ENCODE data around the gene TTC38.
A peak's percentile ranks its signal among the peaks of the same experiment; 100 is the strongest.
"Not testable (repeated sequence)": the region's sequence is repeated elsewhere in the genome, so short reads cannot be mapped to it uniquely, and the experiment has no call there.

Gene TTC38

DNA sequence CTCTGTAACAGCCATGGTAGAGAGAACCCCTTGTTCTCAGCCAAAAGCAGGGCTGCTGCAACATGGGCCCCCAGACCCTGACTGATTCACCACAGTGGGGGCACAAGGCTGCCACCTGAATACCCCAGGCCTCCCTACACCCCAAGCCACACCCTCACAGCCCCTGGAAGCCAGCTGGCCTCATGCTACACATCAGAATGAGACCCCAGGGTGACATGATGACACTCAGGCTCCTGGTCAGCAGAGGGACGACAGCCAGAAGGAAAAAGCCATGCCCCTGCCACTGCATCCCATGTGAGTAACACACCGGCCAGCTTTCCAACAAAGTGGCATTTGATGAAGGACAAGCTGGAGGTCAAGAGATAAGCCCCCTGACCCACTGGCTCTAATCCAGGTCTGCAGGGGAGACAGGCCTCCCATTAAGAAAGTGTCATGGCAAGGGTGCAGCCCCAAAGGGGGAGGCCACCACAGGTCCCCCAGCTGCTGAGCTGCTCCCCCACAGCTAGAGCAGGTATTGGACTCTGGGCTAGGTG, 20.3 kb upstream of the TTC38 start:
- DNase-seq: no peak

DNA sequence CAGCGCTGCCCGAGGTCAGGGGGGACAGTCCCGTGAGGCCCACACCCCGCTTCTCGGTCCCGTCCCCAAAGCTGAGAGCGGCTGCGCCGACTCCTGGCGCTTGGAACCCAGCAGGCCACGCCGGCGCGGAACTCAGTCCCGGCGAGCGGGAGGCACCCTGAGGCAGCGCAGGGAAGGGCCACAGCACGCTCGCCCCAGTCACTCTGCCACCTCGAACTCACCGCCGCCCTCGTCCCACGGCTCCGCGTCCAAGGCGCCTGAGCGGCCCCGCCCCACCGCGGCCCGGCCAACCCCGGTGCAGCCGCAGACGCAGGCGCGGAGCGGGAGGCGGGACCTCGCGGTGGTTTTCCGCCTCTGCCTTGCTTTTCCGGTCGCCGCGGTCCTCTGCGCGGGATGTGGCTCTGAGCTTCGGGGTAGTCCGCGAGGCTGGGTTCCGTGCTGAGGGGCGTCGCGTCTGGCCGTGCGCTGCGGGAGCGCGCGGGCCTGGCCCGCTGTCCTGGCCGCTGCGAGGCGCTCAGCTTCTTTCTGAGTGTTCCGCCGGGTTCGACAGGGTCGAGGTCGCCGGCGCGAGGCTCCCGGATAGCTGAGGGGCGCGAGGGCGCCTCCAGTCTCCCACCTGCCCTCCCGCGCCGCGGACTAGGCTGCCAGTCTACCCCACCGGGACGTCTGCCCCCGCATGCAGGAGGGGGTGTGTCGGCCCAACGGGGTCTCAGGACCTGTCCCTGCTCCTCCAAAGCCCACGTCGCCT, 17.6 kb upstream of the TTC38 start, which contains the start of gene CDPF1:
CDPF1 (minus strand) TSS at position 259 of the 748 bp plus-strand sequence. CDS start 2,009 bp downstream, outside the sequence.
- DNase-seq: peak; percentile 87

DNA sequence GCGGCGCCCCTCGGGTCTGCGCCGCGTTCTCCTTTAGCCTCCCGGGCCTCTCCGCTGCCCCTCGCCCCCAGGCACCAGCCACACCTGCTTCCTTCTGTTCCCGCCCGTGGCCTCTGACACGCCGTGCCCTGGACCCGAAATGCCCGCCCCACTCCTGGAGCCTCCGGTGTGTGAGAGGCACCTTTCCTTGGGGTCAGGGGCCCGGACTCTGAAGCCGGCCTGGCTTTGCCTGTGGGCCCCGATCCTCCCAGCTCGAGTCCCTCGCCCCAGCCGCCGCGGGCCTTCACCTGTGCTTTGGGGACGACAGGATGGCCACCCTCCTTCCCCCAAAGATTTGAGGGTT, 17.1 kb upstream of the TTC38 start:
- DNase-seq: no peak

DNA sequence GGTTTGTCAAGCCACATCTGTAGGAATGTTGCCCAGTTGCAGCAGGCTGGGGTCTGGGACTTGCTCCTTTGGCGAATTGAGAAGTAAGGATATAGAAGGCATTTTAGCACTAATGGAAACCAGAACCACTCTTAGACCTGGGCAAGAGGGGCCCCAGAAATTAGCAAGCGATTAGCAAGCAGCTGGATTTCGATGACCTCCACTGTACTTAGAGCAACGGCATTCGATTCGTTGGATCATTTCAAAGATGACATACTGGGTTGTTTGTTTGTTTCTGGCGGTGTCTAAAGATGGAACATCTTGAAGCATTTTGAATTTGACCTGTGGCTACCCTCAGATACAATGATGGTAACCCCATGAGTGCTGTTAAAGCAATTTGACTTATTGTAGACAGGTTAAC, 16.5 kb upstream of the TTC38 start:
- no peak for DNase-seq

DNA sequence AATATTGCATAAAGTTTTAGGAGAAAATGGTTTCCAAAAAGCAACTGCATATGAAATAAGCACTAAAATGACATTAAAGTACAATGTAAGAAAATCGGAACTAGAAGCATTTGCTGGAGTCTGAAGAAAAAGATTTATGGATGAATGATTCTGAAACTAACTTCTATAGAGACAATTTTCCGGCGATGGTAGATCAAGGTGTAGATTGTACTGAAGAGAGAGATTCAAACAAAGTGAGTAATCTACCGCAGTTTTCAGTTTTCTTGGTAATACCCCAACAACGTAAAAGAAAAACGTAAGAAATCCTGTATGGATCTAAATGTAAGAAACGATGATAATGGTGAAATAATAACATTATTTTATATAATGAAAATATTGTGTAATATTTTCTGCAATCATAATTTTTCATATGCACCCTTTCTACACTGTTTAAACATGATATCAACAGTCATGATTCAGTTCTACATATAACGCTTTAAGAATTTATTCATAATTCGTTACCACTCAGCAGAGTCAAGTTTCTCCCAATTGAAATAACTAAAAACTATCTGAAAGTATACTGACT, 15.9 kb upstream of the TTC38 start:
- no peak for DNase-seq

DNA sequence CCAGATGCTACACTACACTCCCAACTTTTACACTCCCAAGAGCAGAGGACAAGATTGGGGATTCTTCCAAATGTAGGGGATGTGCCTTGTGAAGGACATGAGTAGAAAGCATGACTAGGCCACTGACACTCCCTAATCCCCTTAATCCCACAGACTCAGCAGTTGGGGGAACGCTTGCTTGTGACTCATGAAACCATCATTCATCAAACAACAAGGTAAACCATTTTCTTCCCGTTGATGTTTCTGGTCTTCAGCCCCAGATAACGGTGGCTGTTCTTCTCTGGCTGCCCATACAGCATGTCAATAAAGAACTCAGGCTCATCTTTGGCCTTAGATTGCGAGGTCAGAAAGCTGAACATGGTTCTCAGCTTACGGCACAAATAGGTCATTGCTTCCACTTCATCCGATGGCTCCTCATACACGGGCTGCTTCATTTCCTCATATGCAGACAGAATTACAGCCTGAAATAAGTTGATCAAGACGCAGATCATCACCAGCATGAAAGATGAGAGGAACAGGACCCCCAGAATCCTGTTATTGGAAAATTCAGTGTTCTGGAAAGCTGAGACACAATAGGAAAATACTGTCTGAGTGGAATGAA, 11.3 kb upstream of the TTC38 start:
- DNase-seq: no peak

DNA sequence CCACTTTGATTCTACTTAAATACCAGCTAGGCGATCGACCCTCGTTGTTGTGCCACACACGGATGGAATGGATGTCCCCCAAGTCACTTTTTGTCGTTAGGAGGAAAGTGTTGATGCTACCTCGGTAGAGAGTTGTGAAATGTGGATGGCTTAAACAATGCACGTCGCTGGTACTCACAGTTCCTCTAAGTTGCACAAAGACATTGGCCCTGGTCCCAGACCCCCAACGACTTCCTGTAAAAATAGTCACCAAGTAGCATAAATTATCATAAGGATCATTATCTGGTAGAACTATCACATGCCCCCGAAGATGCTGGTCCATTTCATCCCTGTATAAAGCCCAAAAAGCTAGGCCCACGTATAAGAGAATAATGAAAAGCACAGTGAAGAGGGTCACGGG, 8.4 kb upstream of the TTC38 start:
- no peak for DNase-seq

DNA sequence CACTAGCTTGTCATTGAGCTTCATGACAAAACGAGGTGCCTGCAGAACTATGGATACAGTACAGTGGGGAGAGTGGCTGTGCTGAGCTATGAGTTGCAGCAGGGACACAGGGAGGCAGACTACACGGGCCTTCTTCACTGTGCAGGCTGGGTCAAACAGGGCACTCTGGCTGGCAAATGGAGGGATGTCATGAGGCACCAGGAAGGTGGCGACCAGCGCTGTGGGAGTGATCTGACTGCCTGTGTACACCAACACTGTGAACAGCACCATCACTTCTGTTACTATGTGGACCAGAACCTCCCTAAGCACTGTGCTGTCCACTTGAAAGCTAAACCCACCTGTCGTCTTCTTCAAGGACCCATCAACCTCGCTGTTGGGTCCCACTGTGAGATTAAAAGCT, 7.8 kb upstream of the TTC38 start:
- no peak for DNase-seq

DNA sequence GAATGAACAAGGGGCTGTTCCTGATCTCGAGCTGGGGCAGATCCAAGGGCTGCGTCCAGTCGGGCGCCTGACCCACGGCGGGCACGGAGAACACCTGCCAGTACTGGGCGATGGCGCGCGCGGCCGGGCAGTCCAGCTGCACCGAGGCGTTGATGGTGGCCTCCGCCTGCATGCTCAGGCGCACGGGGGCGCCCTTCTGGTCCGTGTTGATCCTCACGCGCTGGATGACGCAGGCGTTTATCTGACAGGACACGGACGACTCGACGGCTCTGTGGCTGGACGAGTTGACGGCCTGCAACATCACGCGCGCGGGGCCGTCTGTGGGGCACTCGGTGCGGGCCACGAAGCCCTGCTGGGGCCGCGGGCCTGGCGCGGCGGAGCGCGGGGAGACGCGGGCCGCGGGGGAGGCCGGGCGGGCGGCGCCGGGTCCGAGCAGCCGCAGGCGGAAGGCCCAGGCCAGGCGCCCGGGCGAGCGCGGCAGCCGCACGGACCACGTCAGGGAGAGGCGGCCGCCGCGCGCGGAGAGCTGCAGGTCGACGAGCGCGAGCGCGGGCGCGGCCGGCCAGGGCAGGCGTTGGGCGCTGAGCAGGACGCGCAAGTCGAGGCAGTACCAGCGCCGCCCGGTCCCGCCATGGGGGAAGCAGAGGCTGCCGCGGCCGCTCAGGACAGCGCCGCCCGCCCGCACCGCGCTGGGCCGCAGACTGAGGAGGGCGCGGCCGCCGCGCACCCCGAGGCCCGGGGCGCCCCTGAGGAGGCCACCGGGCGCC, 5.2 kb upstream of the TTC38 start:
- DNase-seq: no peak

DNA sequence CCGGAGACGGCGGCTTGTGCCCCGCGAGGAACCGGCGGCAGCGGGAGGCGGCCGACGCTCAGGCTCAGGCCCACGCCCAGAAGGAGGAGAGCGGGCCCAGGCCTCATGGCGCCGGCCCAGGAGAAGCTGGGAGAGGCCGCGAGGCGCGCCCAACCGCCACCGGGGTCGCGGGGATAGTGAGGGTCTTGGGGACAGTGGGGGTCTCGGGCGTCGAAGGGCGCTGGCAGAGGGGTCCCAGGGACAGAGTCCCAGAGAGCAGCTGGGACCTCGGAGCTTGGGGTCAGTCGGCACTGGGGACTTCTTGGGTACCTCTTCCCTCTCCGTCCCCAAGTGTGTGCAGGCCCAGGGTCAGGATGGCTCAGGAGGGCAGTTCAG, 4.6 kb upstream of the TTC38 start, which contains the start of gene PKDREJ:
PKDREJ (minus strand) TSS at position 128 of the 375 bp plus-strand sequence; CDS start at position 107, 21 bp downstream.
- no peak for DNase-seq

DNA sequence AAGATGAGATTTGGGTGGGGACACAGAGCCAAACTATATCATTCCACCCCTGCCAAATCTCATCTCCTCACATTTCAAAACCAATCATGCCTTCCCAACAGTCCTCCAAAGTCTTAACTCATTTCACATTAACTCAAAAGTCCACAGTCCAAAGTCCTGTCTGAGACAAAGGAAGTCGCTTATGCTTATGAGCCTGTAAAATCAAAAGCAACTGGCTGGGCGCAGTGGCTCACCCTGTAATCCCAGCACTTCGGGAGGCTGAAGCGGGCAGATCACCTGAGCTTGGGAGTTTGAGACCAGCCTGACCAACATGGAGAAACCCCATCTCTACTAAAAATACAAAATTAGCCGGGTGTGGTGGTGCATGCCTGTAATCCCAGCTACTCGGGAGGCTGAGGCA, 3.3 kb upstream of the TTC38 start:
- not testable (repeated sequence) for DNase-seq

DNA sequence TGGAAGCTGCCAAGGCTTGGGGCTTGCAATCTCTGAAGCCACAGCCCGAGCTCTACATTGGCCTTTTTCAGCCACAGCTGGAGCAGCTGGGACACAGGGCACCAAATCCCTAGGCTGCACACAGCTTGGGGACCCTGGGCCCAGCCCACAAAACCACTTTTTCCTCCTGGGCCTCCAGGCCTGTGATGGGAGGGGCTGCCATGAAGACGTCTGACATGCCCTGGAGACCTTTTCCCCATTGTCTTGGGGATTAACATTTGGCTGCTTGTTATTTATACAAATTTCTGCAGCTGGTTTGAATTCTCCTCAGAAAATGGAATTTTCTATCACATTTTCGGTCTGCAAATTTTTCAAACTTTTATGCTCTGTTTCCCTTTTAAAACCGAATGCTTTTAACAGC, 2.2 kb upstream of the TTC38 start:
- DNase-seq: not testable (repeated sequence)

DNA sequence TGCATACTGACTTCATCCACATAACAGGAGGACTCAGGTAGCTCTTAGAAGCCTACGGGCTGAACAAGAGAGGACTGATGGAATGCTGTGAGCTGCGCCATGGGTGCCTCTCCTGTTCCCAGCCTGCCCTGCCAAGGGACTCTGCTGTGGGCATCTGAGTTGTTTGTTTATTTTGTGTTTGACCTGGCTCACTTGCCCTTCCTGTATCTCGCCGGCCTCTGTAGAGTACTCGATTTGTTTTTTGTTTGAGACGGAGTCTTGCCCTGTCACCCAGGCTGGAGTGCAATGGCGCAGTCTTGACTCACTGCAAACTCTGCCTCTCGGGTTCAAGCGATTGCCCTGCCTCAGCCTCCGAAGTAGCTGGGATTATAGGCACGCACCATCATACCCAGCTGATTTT, 1.8 kb downstream of the TTC38 start:
- no peak for DNase-seq

DNA sequence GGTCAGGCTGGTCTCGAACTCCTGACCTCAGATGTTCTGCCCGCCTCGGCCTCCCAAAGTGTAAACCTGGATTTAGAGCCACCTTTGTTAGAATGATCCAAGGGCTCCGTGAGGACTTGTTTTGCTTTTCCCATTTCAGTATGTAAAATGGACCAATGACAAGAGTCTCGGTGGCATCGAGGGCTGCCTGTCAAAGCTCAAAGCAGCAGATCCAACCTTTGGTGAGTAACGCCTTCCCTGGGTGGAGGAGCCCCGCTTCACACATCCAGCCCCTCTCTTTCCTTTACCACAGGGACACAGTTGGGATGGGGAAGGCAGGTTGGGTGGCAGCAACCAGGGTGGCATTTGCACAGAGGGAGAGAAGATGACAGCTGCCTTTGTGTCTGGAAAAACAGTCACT, 4.4 kb downstream of the TTC38 start:
- DNase-seq: no peak

DNA sequence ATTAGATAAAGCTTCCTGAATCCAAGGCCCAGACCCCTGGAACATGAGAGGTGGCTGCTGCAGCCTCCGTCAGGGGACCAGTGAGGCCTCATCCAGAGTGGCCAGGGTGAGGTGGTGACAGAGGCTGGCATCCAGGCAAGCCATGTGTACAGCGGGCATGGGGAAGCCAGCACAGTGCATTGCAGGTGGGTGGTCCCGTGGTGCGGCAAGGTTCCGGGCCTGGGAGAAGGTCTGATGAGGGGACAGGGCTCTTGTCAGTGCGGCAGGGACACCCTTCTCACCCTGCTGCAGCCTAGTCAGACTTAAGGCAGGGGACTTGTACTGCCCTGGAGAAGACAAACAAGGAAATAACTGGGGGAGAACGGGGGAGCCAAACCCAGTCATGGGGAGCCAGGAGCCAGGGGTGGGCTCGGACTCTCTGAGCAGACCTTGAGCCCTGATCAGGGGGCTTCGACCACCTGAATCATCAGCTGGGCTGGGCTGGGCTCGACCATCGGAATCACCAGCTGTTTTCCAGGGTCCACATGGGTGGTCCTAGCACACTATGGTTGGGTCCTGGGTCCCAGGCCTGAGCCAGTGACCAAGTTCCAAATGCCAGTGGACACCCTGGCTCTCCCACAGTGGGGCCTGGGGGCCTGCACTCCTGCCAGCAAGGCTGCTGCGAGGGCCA, 5.1 kb downstream of the TTC38 start:
- DNase-seq: no peak

DNA sequence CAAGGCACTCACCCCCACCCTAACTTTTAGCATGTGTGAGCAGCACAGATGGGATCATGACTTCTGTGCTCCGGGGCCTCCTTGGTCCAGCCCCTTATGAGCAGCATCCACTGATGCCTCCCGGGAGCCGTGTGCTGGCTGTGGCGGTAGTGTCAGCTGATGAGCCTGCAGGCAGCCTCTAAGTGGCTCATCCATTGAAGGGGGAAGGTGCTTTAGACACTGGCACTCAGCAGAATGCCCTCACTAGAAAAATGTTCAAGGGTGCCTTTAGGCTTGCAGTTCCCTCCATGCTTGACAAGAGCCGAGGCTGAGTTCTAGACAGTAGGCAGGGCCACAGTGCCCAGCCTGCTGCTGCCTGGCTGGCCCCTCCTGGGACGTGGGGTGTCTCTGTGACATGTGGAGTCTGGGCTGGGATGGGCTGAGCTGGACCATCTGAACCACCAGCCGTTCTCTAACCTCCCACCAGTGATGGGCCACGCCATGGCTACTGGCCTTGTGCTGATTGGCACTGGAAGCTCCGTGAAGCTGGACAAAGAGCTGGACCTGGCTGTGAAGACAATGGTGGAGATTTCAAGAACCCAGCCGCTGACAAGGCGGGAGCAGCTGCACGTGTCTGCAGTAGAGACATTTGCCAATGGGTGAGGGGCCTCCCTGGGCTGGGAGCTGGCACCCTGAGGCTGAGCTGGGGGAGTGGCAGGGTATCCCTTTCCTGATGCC, 5.8 kb downstream of the TTC38 start:
- no peak for DNase-seq

DNA sequence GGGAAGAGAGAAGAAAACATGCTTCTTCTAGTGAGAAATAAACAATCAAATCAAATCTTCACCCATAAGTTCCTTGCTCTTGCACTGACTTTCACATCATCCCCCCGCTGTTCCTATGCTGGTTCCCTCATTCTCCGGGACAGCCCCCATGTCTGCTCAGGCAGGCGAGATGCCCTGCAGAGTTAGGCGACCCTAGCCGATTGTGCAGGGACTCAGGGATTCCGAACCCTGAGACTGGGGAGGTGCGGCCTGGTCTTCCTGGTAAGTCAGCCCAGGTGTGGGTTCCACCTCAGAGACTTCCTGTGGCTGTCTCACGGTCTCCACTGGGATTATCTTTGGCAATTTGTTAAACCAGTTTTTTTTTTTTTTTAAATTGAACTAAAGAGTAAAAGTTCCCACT, 6.6 kb downstream of the TTC38 start:
- no peak for DNase-seq

DNA sequence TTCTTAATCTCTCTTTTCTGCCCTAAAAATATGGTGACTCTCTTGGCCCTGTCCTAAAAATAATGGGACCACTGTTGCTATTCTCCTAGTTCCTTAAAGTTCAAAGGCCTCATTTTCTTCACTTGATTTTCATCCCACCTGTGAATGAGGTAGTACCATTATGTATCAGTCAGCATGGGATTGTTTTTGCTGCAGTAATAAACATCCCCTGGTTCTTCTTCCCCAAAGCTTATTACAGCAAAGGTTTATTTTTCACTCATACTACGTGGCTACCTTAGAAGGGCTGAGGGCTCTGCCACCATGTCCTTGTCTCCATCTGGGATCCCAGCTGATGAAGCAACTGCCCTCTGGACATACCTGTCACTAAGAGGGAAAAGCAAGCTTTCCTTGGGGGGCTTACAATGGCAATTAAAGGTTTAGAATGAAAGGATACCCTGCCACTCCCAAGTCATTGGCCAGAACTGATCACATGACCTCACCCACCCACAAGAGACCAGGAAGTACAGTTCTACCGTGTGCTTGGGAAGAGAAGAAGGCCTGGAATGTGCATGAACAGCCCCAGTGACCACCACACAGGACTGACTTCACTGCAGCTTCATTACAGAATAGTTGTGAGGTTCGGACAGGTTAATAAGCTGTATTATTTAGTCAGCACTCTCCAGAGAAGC, 7.8 kb downstream of the TTC38 start:
- no peak for DNase-seq

DNA sequence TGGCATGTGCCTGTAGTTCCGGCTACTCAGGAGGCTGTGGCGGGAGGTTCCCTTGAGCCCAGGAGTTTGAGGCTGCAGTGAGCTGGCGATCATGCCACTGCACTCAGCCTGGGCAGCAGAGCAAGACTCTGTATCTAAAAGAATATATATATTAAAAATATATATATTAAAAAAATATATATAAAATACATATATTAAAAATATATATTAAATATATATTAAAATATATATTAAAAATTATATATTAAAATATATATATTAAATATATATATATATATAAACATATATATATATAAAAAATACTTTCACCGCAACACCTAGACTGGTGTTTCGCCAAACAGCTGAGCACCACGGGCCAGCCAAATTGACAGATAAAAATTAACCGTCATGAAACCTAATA, 8.8 kb downstream of the TTC38 start:
- no peak for DNase-seq

DNA sequence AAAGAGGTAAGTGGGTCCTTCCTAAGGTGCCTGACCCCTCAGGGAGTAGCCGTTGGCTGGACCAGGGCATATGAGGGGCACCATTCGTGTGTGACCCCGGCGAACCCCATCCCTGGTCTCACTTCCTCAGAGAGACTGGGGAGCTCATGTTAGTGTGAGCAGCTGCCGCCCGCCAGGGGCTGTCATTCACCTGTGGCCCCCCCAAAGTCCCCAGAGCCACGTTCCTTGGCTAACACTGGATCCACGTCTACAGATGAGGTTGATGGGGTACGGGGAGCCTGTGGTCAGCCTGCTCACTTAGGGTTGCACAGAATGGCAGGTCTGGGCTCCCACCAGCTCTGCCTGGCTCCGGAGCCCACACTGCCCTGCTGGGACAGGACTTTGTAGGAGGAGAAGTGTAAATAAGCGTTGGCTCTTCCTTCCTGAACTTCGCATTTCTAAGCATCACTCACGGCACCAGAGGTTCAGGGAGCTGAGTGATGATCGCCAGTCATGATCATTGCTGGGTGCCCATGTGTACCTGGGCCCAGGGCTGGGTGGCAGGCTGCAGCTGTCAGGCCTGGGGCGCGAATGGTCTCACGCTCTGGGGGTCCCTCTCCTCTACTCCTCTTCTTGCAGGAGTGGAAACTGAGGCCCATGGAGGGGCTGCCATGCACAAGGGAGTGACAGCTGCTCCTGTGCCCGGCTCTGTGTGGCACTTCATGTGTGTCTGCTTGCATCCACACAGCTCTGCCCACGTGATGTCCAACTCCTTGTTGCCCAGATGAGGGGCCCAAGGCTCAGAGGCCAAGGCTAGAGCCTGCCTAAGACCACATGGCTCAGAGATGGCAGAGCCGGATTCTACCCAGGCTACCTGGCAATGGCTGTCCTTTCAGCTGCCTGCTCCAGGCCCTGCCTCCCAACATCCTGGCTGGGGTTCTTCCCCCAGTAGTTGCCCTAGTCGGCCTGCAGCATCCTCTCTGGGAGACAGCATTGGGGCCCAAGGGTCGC, 11.1 kb downstream of the TTC38 start:
- no peak for DNase-seq

Measured in CD4-positive, alpha-beta T cell treated with Interleukin-4 for 4 hours (primary cell).